ENCODE data around the gene ZNF444. TPM values are rescaled to one million over a fixed set of nuclear protein-coding genes. Genes with fewer than 3 reads are reported as not detected.
"Not testable (repeated sequence)": the region's sequence is repeated elsewhere in the genome, so short reads cannot be mapped to it uniquely, and the experiment has no call there.

ZNF444 gene
- total RNA-seq, 4 donors from 2014 or later: 35.1 to 53.0 (median 45.5) TPM

- WGBS, 2 donors: 90 to 96% methylated on average over 14 of the region's 15 CpGs
- intact Hi-C loops (cut with DNase I): no loop called here
These were observed 7.0 kb downstream of the ZNF444 start for GRCh38 chr19:56148096-56148495.

GRCh38 chr19:56148955-56149655, 8.0 kb downstream of the ZNF444 start:
- H3K27ac ChIP-seq; H3K4me3 ChIP-seq (replicated peaks in 1 of 3); DNase-seq; H3K4me1 ChIP-seq; H3K27me3 ChIP-seq; intact Hi-C loops (cut with DNase I); H3K9me3 ChIP-seq: not testable (repeated sequence)
- 96 to 97% methylated on average over 12 of the region's 12 CpGs for WGBS, 2 donors
- H3K36me3 ChIP-seq: peaks cover 12 to 13% of the 10 kb centered on the region in 2 donors

More at GRCh38 chr19:56148096-56148495, 7.0 kb downstream of the ZNF444 start:
- Histone ChIP-seq H3K36me3 (peaks cover 12 to 13% of the 10 kb centered on the region in 2 donors), H3K27me3 (no peaks in the 10 kb centered on the region), H3K9me3 (no peaks in the 10 kb centered on the region), H3K4me3 (replicated peaks in 1 of 3) (no peak overlapping the region), H3K27ac (no peak overlapping the region), H3K4me1 (peaks cover 2 to 3% of the 10 kb centered on the region in 2 donors)
- no peak for DNase-seq
- TF ChIP-seq POLR2A (IDR thresholded peaks at IDR 0.05) (no peak), CTCF (IDR thresholded peaks at IDR 0.05) (no peak)

- intact Hi-C loops (cut with DNase I): no loop called here
- DNase-seq: no peak
- H3K4me3 ChIP-seq (replicated peaks in 1 of 3): no peak overlapping the region
- no peak overlapping the region for H3K27ac ChIP-seq
- TF ChIP-seq POLR2A (IDR thresholded peaks at IDR 0.05) (no peak), CTCF (IDR thresholded peaks at IDR 0.05) (no peak)
- H3K4me1 ChIP-seq: no peaks in the 10 kb centered on the region
- no peaks in the 10 kb centered on the region for H3K27me3 ChIP-seq
- no peaks in the 10 kb centered on the region for H3K9me3 ChIP-seq
- peaks cover 12 to 13% of the 10 kb centered on the region in 2 donors for H3K36me3 ChIP-seq
- WGBS, 2 donors: 83 to 97% methylated on average over 5 of the region's 5 CpGs
These were observed 8.6 kb downstream of the ZNF444 start for GRCh38 chr19:56149656-56150038.

- no peak for DNase-seq
- Histone ChIP-seq H3K27ac (no peak overlapping the region), H3K4me3 (replicated peaks in 1 of 3) (no peak overlapping the region), H3K4me1 (no peaks in the 10 kb centered on the region), H3K36me3 (peaks cover 12 to 14% of the 10 kb centered on the region in 2 donors), H3K27me3 (no peaks in the 10 kb centered on the region), H3K9me3 (no peaks in the 10 kb centered on the region)
- intact Hi-C loops (cut with DNase I): no loop called here
- TF ChIP-seq CTCF (IDR thresholded peaks at IDR 0.05): no peak
- TF ChIP-seq POLR2A (IDR thresholded peaks at IDR 0.05): no peak
- WGBS, 2 donors: 95 to 96% methylated on average over 11 of the region's 11 CpGs
These were observed 9.3 kb downstream of the ZNF444 start for GRCh38 chr19:56150358-56150757.

GRCh38 chr19:56152644-56153043, 11.6 kb downstream of the ZNF444 start:
- WGBS, 2 donors: 79 to 94% methylated on average over 2 of the region's 2 CpGs
- TF ChIP-seq CTCF (IDR thresholded peaks at IDR 0.05) (no peak), POLR2A (IDR thresholded peaks at IDR 0.05) (no peak)
- Histone ChIP-seq H3K9me3 (no peaks in the 10 kb centered on the region), H3K4me3 (replicated peaks in 1 of 3) (no peak overlapping the region), H3K27ac (no peak overlapping the region), H3K36me3 (peaks cover 11 to 13% of the 10 kb centered on the region in 2 donors), H3K4me1 (no peaks in the 10 kb centered on the region), H3K27me3 (no peaks in the 10 kb centered on the region)
- DNase-seq: no peak
- intact Hi-C loops (cut with DNase I): no loop called here
